ENCODE measurements around the gene RASGRP4. TPM values are rescaled to one million over a fixed set of nuclear protein-coding genes. Genes with fewer than 3 reads are reported as not detected.

The RASGRP4 gene
- total RNA-seq, 2 experiments from 2014 or later, result 7.4 to 8.3 TPM

DNA sequence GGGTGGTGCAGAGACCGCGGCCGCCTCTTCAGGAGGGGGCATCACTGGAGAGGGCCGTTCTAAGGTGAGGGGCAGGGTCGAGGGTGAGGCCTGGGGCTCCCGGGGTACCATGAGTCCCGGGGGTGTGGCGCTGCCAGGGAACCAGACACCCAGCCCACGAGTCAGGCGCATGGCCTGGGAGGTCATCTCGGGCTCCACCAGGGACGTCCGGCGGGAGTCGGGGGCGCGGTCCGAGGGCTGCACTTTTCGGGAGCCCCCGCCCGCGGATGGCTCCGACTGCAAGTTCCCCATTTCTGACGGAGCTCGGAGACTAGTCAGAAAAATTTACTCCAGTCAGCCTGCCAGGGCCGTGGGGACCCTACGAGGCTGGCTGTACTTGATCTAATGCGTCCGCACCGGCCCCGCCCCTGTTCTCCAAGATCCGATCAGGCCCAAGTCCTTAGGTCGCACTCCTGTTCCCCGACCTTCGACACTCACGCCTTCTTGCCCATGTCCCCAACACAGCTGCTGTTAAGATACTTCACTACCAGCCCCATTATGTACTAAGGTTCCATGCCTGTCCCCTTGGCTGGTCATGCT, 39.0 kb downstream of the RASGRP4 start:
- intact Hi-C loops (cut with micrococcal nuclease), result loop anchor here (5.0 kb wide), 3 partner anchors 40 to 125 kb away; partner anchors contain the start of genes KCNK6, RASGRP4, SPINT2 and YIF1B
- no peak for DNase-seq
- Mint-ChIP-seq H3K4me3 (peak overlapping the region; percentile 63), H3K4me1 (ENCODE audit: low read depth) (peaks cover 23% of the 10 kb centered on the region), H3K27me3 (peaks cover 3% of the 10 kb centered on the region), H3K27ac (peak overlapping the region; percentile 30), H3K9me3 (no peaks in the 10 kb centered on the region), H3K36me3 (peaks cover 32% of the 10 kb centered on the region)
- POLR2A ChIA-PET, result interaction anchor here (1.2 to 3.0 kb wide), 3 partner anchors 9 to 26 kb away, joined by 4 to 28 read pairs (median 8); partner anchors contain the start of gene PSMD8
- CTCF ChIA-PET, result interaction anchor here (0.7 to 4.1 kb wide), 6 partner anchors 11 to 543 kb away, joined by 3 to 33 read pairs (median 6); partner anchors contain the start of genes FAM98C, MRPS12, PSMD8 and SARS2

DNA sequence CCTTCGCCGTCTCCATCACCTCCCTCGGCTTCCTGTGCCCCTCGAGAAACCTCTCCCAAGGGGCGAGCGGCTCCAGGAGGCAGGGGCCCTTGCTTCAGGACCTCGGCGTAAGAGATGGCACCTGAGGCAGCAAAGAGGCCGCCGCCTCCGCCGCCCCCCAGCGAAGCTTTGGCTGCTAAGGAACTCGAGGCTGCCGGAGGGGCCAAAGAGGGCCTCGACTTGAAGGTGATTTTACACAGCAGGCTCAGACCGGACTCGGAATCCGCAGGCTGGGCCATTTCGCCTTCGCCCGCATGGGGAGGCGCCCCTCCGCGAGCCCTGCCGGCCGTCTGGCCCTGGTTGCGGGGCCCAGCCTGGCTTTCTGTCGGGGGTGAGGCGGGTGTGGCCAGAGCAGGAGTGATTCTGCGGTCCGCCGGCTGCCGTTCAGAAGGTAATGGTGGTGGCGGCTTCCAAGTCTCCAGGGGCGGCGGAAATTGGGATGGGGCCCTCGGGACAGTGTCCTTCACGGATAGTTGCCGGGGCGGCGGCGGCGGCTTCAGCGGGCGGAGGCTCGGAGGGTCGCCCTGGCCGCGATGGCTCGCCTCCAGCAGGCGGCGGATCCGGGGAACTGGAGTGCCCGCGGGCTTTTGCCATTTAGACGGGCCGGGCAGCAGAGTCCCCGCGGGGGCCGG, 39.6 kb downstream of the RASGRP4 start:
- H3K9me3 Mint-ChIP-seq, result no peaks in the 10 kb centered on the region
- H3K27ac Mint-ChIP-seq, result no peak overlapping the region
- H3K4me3 Mint-ChIP-seq, result no peak overlapping the region
- DNase-seq, result no peak
- ChIA-PET POLR2A (interaction anchor here (1.4 to 3.0 kb wide), 3 partner anchors 9 to 16 kb away, joined by 5 to 28 read pairs (median 7); partner anchors contain the start of genes FAM98C and PSMD8), CTCF (interaction anchor here (2.0 kb wide), 1 partner anchor 12 kb away, joined by 6 read pairs; the partner anchor contains the start of gene PSMD8)
- H3K27me3 Mint-ChIP-seq, result peaks cover 3% of the 10 kb centered on the region
- peaks cover 38% of the 10 kb centered on the region for H3K36me3 Mint-ChIP-seq
- intact Hi-C loops (cut with micrococcal nuclease), result loop anchor here (5.0 kb wide), 3 partner anchors 41 to 124 kb away; partner anchors contain the start of genes KCNK6, RASGRP4, SPINT2 and YIF1B
- H3K4me1 Mint-ChIP-seq (ENCODE audit: low read depth), result peaks cover 23% of the 10 kb centered on the region

DNA sequence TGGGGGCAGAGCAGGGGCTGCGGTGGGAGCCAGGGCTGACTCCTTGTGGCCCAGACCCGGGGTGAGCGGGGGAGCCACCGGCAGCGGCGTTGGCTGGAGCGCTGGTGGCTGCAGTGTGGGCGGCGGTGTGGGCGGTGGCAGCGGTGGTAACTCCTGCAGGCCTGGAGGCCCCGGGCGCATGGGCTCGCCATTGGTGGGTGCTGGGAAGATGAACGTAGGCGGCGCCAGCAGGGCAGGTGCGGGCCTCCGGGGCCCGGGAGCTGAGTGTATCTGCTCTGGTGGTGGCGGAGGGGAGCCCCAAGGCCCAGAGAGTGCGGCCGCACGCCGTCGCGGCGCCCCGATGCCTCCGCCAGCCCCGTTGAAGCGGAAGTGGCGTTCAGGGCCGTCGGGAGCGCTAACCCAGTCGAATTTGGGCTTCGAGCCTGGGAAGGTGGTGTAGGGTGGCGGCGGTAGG, 40.2 kb downstream of the RASGRP4 start:
- Mint-ChIP-seq H3K9me3 (no peaks in the 10 kb centered on the region), H3K27me3 (peaks cover 3% of the 10 kb centered on the region), H3K4me1 (ENCODE audit: low read depth) (peaks cover 23% of the 10 kb centered on the region), H3K4me3 (no peak overlapping the region), H3K27ac (no peak overlapping the region), H3K36me3 (peaks cover 44% of the 10 kb centered on the region)
- intact Hi-C loops (cut with micrococcal nuclease), result loop anchor here (5.0 kb wide), 3 partner anchors 41 to 124 kb away; partner anchors contain the start of genes KCNK6, RASGRP4, SPINT2 and YIF1B
- peak; percentile 41 for DNase-seq
- ChIA-PET CTCF (interaction anchor here (1.7 to 2.5 kb wide), 2 partner anchors 11 to 17 kb away, joined by 5 to 8 read pairs; partner anchors contain the start of genes FAM98C and PSMD8), POLR2A (interaction anchor here (1.4 to 3.0 kb wide), 3 partner anchors 9 to 17 kb away, joined by 5 to 28 read pairs (median 7); partner anchors contain the start of genes FAM98C and PSMD8)

DNA sequence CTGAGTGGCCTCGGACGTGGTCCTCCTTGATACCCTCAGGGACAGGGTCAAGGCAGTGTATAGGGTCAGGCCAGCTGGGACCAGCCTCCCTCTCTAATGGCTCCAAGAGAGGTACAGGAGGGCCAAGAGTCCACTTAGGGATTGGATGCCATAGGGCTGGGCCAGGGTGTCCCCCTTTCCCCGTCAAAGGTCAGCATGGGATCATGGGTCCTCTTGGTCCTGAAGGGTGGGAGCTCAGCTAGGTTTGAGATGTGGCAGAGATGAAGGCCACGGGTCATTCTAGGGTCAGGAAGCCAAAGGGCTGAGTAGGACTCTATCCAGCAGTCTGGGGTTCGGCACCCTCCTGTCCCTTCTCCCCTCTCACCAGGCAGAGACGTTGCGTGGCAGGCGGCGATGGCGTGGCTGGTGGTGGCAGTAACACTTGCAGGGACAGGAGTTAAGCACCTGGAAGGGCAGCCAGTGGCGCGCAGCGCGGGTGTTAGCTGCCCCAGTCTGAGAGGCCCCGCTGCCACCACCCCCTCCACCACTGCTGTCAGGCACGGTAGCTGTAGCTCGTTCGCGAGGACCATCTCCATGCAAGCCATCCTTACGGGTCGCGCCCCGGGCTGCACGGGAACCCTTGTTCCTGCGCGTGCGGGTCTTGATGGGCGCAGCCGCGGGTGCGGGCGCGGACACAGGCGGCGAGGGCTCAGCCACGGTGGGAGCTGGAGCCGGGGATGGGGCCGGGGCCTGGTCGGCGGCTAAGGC, 40.8 kb downstream of the RASGRP4 start:
- H3K27me3 Mint-ChIP-seq, result peaks cover 3% of the 10 kb centered on the region
- no peak for DNase-seq
- H3K9me3 Mint-ChIP-seq, result no peaks in the 10 kb centered on the region
- H3K4me3 Mint-ChIP-seq, result no peak overlapping the region
- H3K36me3 Mint-ChIP-seq, result peaks cover 46% of the 10 kb centered on the region
- ChIA-PET CTCF (interaction anchor here (1.5 to 2.5 kb wide), 3 partner anchors 11 to 151 kb away, joined by 4 to 8 read pairs (median 5); partner anchors contain the start of genes FAM98C and PSMD8), POLR2A (interaction anchor here (1.4 to 3.0 kb wide), 3 partner anchors 10 to 17 kb away, joined by 5 to 28 read pairs (median 7); partner anchors contain the start of genes FAM98C and PSMD8)
- H3K27ac Mint-ChIP-seq, result no peak overlapping the region
- H3K4me1 Mint-ChIP-seq (ENCODE audit: low read depth), result peaks cover 23% of the 10 kb centered on the region
- intact Hi-C loops (cut with micrococcal nuclease), result loop anchor here (5.0 kb wide), 3 partner anchors 42 to 123 kb away; partner anchors contain the start of genes KCNK6, RASGRP4, SPINT2 and YIF1B

DNA sequence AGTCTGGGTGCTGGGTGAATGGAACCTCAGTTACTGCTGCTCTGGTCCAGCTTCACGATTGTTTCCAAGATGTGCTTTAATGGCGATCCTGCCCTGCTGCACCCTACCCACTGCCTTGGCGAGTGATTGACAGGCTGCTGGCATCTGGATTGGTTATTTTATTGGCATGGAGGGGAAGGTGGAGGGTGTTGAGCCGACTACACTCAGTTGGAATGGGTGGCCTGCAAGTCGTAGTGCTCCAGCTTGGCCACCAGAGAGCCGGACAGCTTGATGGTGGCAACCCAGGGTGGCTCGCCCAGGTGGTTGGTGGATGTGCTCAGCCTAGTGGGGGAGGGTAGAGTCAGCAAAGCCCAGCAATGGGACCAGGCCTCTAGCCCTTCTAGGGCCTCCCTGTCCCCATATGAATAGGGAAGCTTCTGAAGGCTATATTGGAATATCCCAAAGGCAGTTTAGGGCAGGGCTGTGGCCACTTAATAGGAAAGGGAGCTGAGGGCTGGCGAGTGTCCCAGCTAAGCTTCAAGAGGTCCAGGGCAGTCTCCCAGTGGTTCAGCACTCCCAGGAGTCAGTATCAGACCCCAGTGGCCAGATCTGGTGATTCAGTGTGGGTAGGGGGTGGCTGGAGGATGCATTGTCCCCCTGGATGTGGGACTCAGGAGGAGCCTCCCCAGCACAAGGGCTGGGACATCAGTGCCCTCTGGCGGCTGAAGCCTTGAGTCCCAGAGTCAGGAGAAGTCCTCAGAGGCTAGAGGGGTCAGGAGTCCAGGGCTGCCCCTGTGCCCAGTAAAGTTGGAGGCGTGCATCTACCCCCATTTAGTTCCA, 41.6 kb downstream of the RASGRP4 start:
- H3K4me3 Mint-ChIP-seq, result no peak overlapping the region
- CTCF ChIA-PET, result interaction anchor here (1.5 to 2.5 kb wide), 3 partner anchors 10 to 150 kb away, joined by 4 to 8 read pairs (median 5); partner anchors contain the start of genes FAM98C and PSMD8
- DNase-seq, result no peak
- no peaks in the 10 kb centered on the region for H3K9me3 Mint-ChIP-seq
- peaks cover 19% of the 10 kb centered on the region for H3K4me1 Mint-ChIP-seq (ENCODE audit: low read depth)
- H3K27me3 Mint-ChIP-seq, result peaks cover 3% of the 10 kb centered on the region
- intact Hi-C loops (cut with micrococcal nuclease), result loop anchor here (5.0 kb wide), 3 partner anchors 43 to 122 kb away; partner anchors contain the start of genes KCNK6, RASGRP4, SPINT2 and YIF1B
- POLR2A ChIA-PET, result interaction anchor here (1.1 to 2.0 kb wide), 2 partner anchors 10 to 18 kb away, joined by 5 to 7 read pairs; partner anchors contain the start of genes FAM98C and PSMD8
- no peak overlapping the region for H3K27ac Mint-ChIP-seq
- H3K36me3 Mint-ChIP-seq, result peaks cover 53% of the 10 kb centered on the region

DNA sequence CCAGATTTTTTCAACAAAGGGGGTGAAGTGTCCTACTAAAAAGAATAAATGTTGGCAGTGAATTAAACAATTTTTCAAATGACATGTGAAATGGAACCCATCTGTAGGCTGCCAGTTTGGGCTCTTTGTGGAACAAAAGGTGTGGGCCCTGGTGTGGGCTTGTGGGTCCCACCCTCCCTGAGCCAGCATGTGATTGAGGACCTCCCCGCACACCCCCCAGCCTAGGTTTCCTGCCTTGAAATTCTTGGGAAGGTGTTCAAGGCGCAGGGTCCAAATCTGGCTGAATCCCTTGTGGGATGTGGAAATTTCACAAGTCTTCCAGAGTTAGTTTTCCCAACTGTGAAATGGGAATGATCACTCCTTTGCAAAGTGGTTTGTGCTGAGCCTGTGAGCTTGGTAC, 42.3 kb downstream of the RASGRP4 start:
- intact Hi-C loops (cut with micrococcal nuclease), result no loop called here
- CTCF ChIA-PET, result interaction anchor here (1.5 to 2.5 kb wide), 2 partner anchors 19 to 149 kb away, joined by 4 to 8 read pairs; partner anchors contain the start of gene FAM98C

DNA sequence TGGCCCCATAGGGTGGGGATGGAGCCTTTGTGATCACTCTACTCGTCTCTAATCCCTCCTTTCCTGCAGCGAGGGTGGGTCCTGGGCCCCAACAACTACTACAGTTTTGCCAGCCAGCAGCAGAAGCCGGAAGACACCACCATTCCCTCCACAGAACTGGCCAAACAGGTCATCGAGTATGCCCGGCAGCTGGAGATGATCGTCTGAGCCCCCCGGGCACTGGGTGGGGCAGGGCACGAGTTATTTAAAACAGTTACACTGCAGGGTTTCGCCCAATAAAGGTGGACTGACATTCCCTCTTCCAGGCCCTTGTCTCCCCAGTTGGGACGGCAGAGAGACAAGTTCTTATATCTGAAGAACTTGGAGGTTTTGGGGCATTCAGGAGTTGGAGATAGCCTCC, 42.8 kb downstream of the RASGRP4 start:
- Mint-ChIP-seq H3K27ac (no peak overlapping the region), H3K4me1 (ENCODE audit: low read depth) (peaks cover 16% of the 10 kb centered on the region), H3K4me3 (no peak overlapping the region), H3K36me3 (peaks cover 59% of the 10 kb centered on the region), H3K27me3 (peaks cover 3% of the 10 kb centered on the region), H3K9me3 (no peaks in the 10 kb centered on the region)
- intact Hi-C loops (cut with micrococcal nuclease), result no loop called here
- ChIA-PET POLR2A (no interaction called here), CTCF (interaction anchor here (2.5 kb wide), 1 partner anchor 20 kb away, joined by 8 read pairs; the partner anchor contains the start of gene FAM98C)
- DNase-seq, result no peak

More for the DNA sequence above, 42.3 kb downstream of the RASGRP4 start:
- Mint-ChIP-seq H3K4me3 (no peak overlapping the region), H3K9me3 (no peaks in the 10 kb centered on the region), H3K4me1 (ENCODE audit: low read depth) (peaks cover 17% of the 10 kb centered on the region), H3K27ac (no peak overlapping the region), H3K36me3 (peaks cover 59% of the 10 kb centered on the region), H3K27me3 (peaks cover 3% of the 10 kb centered on the region)
- POLR2A ChIA-PET, result interaction anchor here (1.1 kb wide), 1 partner anchor 10 kb away, joined by 7 read pairs; the partner anchor contains the start of gene PSMD8
- no peak for DNase-seq

DNA sequence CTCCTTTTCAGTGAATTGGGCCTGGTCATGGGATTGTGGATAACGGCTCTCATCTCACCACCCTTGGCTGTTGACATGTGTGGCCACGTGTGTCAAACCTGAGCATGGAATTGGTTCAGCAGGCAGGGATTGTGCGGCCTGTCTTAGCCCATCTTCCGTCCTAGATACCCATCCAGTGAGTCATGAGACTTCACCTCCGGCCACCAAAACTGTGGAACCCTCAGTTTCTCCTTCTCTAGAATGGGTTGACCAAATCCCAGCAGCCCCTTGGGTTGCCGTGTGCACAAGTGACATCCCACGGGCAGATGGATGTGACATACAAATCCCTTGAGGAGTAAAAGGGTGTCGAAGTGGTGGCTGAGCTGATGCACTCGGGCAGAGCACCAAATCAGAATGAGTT, 44.9 kb downstream of the RASGRP4 start:
- POLR2A ChIA-PET, result interaction anchor here (1.2 kb wide), 1 partner anchor 9 kb away, joined by 3 read pairs; no protein-coding TSS in a partner anchor
- Mint-ChIP-seq H3K27ac (no peak overlapping the region), H3K36me3 (peaks cover 65% of the 10 kb centered on the region), H3K9me3 (no peaks in the 10 kb centered on the region), H3K27me3 (no peaks in the 10 kb centered on the region), H3K4me3 (no peak overlapping the region), H3K4me1 (ENCODE audit: low read depth) (peaks cover 14% of the 10 kb centered on the region)
- intact Hi-C loops (cut with micrococcal nuclease), result no loop called here
- CTCF ChIA-PET, result no interaction called here
- DNase-seq, result no peak

DNA sequence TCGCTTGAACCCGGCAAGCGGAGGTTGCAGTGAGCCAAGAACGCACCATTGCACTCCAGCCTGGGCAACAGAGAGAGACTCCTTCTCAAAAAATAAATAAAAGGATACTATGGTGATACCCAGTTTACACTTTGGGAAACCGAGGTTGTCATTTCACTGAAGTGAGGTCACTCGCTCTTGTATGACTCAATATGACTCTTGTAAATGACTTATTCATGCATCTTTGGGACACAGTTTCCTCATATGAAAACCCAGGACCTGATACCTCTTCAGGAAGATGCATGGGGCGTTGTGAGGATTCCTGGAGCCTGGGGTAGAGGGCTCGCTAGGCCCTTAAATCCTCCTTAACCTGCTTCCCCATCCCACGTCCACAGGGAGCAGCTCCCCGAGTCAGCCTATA, 47.2 kb downstream of the RASGRP4 start:
- POLR2A ChIA-PET, result no interaction called here
- intact Hi-C loops (cut with micrococcal nuclease), result no loop called here

DNA sequence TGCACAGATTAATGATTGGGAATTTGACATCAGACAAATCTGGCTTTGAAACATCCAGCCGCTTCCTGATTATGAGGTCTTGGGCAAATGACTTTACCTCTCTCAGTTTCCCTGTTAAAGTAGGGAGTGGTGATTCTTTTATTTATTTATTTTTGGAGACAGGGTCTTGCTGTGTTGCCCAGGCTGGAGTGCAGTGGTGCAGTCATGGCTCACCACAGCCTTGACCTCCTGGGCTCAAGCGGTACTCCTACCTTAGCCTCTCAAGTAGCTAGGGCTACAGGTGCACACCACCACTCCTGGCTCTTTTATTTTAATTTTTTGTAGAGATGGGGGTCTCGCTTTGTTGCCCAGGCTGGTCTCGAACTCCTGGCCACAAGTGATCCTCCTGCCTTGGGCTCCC, 49.0 kb downstream of the RASGRP4 start:
- Mint-ChIP-seq H3K4me1 (ENCODE audit: low read depth) (peaks cover 22% of the 10 kb centered on the region), H3K36me3 (peaks cover 51% of the 10 kb centered on the region), H3K4me3 (no peak overlapping the region), H3K27ac (no peak overlapping the region), H3K27me3 (no peaks in the 10 kb centered on the region), H3K9me3 (no peaks in the 10 kb centered on the region)
- intact Hi-C loops (cut with micrococcal nuclease), result no loop called here
- DNase-seq, result no peak
- ChIA-PET CTCF (interaction anchor here (1.8 to 5.3 kb wide), 2 partner anchors 27 to 133 kb away, joined by 7 to 40 read pairs; partner anchors contain the start of gene FAM98C), POLR2A (no interaction called here)

More for the DNA sequence above, 47.2 kb downstream of the RASGRP4 start:
- CTCF ChIA-PET, result no interaction called here
- peaks cover 22% of the 10 kb centered on the region for H3K4me1 Mint-ChIP-seq (ENCODE audit: low read depth)
- no peak overlapping the region for H3K27ac Mint-ChIP-seq
- no peaks in the 10 kb centered on the region for H3K27me3 Mint-ChIP-seq
- DNase-seq, result no peak
- peaks cover 67% of the 10 kb centered on the region for H3K36me3 Mint-ChIP-seq
- H3K4me3 Mint-ChIP-seq, result no peak overlapping the region
- H3K9me3 Mint-ChIP-seq, result no peaks in the 10 kb centered on the region
